ENCODE results near the gene PIAS1.
"Not testable (repeated sequence)": the region's sequence is repeated elsewhere in the genome, so short reads cannot be mapped to it uniquely, and the experiment has no call there.

The PIAS1 gene

DNA sequence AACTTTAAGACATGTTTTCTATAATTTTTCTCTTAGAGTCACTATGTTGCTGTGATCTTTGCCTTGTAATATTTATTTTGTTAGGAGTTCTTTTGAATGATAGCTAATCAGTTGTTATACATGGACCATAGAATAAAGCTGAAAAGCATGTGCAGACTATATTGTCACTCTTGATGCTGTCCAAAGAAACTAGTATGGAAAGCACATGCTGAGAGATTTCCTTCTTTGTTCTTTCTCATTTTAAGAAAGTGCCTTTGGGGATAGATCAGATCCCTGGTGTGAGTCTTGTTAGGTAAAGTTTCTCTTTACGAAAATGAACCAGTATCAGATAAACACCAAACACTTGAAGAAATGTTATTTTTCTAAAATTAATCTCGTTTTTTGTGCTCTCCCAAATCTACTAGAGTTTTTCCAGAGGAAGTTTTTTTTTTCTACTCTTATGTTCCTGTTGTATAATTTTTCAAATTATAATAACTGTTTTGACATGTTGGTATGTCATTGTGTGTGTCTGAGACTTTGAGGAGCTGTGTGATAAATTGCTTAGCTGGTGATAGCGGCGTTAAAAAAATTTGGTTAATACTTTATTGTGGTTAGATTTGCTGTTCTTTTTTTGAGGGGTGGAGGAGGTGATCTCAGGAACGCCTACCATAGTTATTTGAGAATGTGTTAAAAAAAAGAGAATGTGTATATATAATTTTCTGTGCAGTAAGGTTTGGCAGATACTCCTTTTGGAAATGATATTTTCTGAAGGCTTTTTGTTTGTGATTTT, 2.2 kb downstream of the PIAS1 start:
- H3K4me3 ChIP-seq (ENCODE audit: low read length) = peak overlapping the region; percentile 91
- no peak for DNase-seq (ENCODE audit: low read depth)
- TF ChIP-seq, protein P1, sequence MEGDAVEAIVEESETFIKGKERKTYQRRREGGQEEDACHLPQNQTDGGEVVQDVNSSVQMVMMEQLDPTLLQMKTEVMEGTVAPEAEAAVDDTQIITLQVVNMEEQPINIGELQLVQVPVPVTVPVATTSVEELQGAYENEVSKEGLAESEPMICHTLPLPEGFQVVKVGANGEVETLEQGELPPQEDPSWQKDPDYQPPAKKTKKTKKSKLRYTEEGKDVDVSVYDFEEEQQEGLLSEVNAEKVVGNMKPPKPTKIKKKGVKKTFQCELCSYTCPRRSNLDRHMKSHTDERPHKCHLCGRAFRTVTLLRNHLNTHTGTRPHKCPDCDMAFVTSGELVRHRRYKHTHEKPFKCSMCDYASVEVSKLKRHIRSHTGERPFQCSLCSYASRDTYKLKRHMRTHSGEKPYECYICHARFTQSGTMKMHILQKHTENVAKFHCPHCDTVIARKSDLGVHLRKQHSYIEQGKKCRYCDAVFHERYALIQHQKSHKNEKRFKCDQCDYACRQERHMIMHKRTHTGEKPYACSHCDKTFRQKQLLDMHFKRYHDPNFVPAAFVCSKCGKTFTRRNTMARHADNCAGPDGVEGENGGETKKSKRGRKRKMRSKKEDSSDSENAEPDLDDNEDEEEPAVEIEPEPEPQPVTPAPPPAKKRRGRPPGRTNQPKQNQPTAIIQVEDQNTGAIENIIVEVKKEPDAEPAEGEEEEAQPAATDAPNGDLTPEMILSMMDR (conservative IDR thresholded peaks at IDR 0.05; ENCODE audit: low read depth, low read length) = no peak

DNA sequence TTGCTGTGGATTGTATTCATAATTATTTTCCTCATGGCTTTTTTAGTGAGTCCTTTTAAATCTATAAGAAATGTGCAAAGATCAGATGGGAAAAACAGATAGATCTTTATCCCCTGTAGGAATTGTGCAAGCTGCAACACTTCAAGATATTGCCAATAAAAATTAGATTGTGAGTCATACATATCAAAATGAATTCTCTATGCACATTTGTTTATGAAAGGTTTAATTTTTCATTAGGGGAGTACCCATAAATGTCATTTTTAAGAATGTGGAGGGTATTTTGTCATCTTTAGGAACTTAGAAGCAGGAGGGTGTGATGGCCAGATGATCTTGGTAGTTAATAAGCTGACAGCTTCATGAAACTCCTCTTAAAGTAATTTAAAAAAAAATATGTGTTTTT, 2.9 kb downstream of the PIAS1 start:
- DNase-seq (ENCODE audit: low read depth) = no peak

GRCh38 chr15:68057758-68058157, 3.6 kb downstream of the PIAS1 start:
- TF ChIP-seq, protein P1 (conservative IDR thresholded peaks at IDR 0.05; ENCODE audit: low read depth, low read length) = no peak
- no peak overlapping the region for H3K4me3 ChIP-seq (ENCODE audit: low read length)

More for the DNA sequence above, 2.9 kb downstream of the PIAS1 start:
- TF ChIP-seq, protein P1 (conservative IDR thresholded peaks at IDR 0.05; ENCODE audit: low read depth, low read length) = no peak
- no peak overlapping the region for H3K4me3 ChIP-seq (ENCODE audit: low read length)

GRCh38 chr15:68058970-68059369, 4.9 kb downstream of the PIAS1 start:
- H3K4me3 ChIP-seq (ENCODE audit: low read length); DNase-seq (ENCODE audit: low read depth): not testable (repeated sequence)

More at GRCh38 chr15:68057758-68058157, 3.6 kb downstream of the PIAS1 start:
- DNase-seq (ENCODE audit: low read depth) = no peak

GRCh38 chr15:68059630-68060029, 5.5 kb downstream of the PIAS1 start:
- DNase-seq (ENCODE audit: low read depth) = no peak
- H3K4me3 ChIP-seq (ENCODE audit: low read length) = no peak overlapping the region
- TF ChIP-seq, protein P1 (conservative IDR thresholded peaks at IDR 0.05; ENCODE audit: low read depth, low read length) = no peak

DNA sequence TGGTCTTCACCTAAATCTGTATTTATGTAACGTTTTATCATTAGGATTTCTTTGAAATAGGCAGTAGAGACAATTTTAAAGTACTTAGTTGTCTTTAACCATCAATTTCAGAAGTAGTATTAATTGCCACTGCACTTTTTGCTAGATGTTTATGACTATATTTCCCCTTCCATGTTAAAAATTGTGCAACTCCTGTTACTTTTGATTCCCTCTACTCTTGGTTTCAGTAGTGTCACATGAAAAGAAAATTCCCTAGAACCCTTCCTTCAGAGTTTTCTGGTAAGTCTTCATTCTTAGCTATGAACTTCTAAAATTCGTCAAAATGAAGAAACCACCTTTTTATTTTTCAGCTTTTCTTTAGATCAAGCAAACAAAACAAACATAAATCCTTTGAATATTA, 7.1 kb downstream of the PIAS1 start:
- H3K4me3 ChIP-seq (ENCODE audit: low read length) = no peak overlapping the region
- DNase-seq (ENCODE audit: low read depth) = no peak
- TF ChIP-seq, protein P1 (conservative IDR thresholded peaks at IDR 0.05; ENCODE audit: low read depth, low read length) = no peak

DNA sequence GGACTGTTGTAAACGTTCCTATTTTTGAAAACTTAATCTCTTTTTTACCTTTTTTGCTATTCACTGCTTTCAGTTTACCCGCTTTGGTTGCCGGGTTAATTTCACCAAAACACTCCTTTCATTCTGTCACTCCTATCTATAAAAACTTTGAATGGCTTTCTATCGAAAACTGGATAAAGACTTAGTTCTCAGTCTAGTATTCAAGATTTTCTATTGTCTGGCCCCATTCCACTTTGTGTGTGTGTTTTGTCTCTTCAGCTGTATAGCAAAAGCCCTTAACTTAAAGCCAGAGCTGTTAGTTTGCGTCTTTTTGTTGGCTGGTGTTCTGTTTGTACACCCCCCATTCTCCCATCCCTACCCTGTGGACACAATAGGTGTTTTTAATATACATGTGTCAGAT, 7.5 kb downstream of the PIAS1 start:
- DNase-seq (ENCODE audit: low read depth) = no peak
- no peak overlapping the region for H3K4me3 ChIP-seq (ENCODE audit: low read length)
- TF ChIP-seq, protein P1 (conservative IDR thresholded peaks at IDR 0.05; ENCODE audit: low read depth, low read length) = no peak
